Measurements from ENCODE around the gene ZDHHC6. TPM values are rescaled to one million over a fixed set of nuclear protein-coding genes. Genes with fewer than 3 reads are reported as not detected.
"Not testable (repeated sequence)": the region's sequence is repeated elsewhere in the genome, so short reads cannot be mapped to it uniquely, and the experiment has no call there.

ZDHHC6 gene
- total RNA-seq, 1 donor from 2014 or later: 42.1 TPM

DNA sequence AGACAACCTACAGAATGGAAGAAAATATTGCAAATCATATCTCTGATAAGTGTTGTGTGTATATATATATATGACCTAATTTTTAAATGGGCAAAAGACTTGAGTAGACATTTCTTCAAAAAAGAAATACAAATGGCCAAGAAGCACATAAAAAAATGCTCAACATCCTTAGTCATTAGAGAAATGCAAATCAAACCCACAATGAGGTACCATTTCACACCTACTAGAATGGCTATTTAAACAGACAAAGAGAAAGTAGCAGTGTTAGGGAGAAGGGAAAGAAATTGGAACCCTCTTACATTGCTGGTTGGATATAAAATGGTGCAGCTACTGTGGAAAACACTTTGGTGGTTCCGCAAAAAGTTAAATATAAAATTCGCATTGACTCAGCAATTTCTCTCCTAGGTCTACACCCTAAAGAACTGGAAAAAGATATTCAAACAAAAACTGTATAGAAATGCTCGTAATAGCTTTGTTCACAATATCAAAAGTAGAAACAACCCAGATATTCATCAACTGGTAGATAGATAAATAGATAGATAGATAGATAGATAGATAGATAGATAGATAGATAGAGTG, 56.5 kb downstream of the ZDHHC6 start:
- DNase-seq (ENCODE audit: low spot score): no peak

DNA sequence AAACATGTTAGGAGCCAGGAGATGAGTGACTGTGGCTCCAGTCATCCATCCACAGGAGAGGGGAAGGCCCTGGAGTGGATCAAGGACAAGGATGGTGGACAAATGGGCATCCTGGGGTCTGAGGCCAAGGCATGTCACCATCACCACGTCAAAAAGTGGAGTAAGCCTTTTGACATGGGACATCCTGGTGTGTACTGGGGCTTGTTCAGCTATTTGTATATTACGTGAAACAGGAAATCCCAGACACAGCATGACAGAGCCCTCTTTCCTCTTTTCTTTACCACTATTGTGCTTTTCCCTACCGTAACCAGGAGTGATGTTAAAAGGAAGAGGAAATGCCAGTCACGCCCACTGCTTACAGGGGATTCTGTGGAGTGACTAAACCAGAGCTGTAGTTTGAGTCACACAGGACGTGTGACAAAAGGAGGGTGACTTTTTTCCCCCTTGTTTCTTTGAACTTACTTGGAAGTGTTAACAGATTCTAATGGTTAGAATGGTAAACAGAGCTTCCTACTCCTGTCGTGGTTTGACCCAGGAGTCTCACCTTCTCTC, 57.4 kb downstream of the ZDHHC6 start:
- DNase-seq (ENCODE audit: low spot score): peak; percentile 54

DNA sequence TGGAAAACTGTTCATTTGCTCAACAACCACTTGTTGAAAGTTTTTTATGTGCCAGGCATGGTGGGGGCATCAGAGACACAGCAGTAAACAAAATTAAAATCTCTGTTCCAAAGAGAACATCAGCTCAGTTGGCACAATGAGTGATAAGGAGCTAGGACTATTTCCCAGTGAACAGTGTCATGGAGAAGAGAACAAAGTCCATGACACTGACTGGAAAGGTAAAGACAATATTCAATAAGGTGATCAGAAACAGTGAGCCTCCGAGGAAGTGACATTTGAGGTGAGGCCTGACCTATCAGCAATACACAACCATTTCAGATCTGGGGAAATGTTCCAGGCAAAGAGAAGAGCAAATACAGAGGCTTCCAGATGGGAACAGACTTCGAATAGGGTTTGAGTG, 58.2 kb downstream of the ZDHHC6 start:
- no peak for DNase-seq (ENCODE audit: low spot score)

GRCh38 chr10:112388056-112388455, 58.7 kb downstream of the ZDHHC6 start:
- not testable (repeated sequence) for DNase-seq (ENCODE audit: low spot score)

DNA sequence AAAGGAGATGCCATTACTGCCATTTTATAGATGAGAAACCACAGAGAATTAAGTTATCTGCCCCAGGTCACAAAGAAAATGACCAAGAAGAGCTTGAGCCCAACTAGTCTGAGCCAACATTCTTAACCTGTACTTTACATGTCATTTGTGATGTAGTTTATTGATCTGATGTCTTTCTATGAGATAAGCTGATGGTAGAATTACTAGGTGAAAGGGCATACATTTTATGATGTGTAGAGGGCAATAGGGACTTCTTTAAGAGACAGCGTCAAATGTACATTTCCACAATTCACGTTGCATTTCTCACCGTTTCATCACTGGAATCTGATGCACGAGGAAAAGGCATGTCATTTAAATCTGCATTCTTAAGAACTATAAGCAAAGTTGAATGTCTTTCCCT, 61.5 kb downstream of the ZDHHC6 start:
- no peak for DNase-seq (ENCODE audit: low spot score)

GRCh38 chr10:112384141-112384540, 62.6 kb downstream of the ZDHHC6 start:
- DNase-seq (ENCODE audit: low spot score): no peak

DNA sequence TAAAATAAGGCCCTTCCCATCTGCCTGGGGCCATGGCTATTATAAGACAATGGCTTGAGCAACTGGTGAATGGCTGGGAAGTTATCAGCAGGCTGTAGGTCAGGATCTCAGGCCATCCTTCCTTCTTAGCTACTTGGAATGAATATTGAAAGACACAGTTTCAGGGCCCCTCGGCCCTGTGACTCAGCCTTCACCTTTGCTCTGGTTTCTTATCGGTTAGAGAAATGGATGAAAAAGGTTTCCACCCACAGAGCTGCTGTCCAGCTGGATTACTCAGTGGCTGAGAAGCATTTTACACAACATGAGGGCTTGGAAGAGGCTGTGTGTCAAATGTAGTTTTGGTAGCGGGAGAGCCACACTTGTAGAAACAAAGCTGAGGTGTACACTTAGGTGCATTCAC, 63.4 kb downstream of the ZDHHC6 start:
- DNase-seq (ENCODE audit: low spot score): peak; percentile 43

DNA sequence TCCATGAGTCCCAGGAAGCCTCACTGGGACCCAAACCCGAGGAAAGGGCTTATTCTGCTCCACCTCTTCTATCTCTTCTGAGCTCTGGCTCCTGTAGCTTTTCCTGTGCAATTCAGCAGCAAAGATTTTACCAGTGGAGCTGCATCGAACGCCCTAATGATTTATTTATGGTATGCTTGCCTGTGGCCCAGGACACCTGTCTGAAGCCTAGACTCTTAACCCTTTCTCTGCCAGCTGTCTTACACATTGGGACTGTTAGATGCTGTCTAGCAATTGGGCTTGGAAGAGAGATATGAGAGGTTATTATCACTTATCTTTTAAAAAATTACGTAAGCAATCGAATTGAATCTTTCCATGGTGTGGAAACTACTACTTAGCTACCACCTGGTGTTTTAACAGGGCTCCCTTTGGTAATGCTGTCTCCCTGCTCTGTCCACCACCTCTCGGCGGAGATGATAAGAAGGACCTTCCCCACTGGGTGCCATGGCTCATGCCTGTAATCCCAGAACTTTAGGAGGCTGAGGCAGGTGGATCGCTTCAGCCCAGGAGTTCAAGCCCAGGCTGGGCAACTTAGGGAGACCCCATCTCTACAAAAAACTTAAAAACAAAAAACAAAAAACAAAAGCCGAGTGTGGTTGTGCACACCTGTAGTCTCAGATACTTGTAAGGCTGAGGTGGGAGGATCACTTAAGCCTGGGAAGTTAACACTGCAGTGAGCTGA, 64.0 kb downstream of the ZDHHC6 start:
- no peak for DNase-seq (ENCODE audit: low spot score)

Other genes starting within 250 kb of the ZDHHC6 start
- gene TECTB, start 163.5 kb downstream of the ZDHHC6 start, total RNA-seq: not detected
- gene ACSL5, start 72.8 kb downstream of the ZDHHC6 start, total RNA-seq: 117 TPM
- gene VTI1A, start 301 bp upstream of the ZDHHC6 start, total RNA-seq: 50.4 TPM

Measured in ureter (tissue), 1 donor.